NCI-H226 (cell line): ENCODE data around the gene SAA1.
"Not testable (repeated sequence)": the region's sequence is repeated elsewhere in the genome, so short reads cannot be mapped to it uniquely, and the experiment has no call there.

Experiments used
- DNase-seq: peaks from one replicate; pipeline ENCODE4 v3.0.0-alpha.2; 2015

The SAA1 gene

GRCh38 chr11:18265949-18266348 is at the start of gene SAA1:
Gene SAA1 (plus strand): TSS chr11:18266264. CDS start chr11:18266888, 624 bp downstream.
- no peak for DNase-seq

DNA sequence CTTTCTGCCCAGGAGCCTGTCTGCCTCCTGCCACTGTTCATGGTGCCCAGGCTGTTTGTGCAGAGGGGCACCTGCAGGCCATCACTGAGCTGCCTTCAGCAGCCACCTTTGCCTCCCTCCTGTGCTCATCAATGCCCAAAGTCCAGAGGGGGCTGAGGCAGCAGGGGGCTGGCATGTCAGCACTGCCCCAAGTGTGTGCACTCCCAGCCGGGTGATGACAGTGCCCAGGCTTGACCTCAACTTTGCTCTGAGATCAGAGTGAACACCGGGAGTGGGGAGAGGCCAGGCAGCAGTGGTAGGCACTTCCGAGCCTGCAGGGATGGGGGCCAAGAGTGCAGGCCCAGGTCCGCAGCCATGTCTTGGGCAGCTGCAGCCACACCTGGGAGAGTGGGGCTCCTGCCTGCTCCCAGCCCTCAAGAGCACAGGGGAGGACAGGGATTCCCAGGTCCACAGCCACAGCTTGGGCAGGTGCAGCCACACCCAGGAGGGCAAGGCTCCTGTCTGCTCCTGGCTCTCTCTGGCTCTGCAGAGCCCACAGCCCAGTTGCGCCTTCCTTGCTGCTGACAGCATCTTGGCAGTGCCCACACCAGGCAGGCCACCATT is 44.7 kb upstream of the SAA1 start:
- no peak for DNase-seq

DNA sequence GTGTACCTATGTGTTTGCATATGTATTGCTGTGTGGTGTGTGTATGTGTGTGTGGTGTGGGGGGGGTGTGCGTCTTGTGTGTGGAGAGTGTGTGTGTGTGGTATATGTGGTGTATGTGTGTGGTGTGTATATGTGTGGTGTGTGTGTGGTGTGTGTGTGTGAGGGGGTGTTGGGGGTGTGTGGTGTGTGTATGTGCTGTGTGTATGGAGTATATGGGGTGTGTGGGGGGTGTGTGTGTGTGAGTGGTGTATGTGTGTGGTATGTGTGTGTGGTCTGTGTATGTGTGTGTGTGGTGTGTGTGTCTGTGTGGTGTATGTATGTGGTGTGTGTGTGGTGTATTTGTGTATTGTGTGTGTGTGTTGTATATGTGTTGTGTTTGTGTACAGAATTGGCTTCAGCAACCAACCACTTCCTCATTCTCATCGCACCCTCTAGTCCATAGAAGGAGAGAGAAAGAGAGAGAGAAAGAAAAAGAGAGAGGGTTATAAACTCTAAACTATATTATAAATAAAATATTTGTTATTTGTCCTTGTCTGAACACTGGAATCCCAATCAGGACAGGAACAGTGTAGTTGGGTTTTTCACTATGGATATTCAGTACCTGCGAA is 43.1 kb upstream of the SAA1 start:
- no peak for DNase-seq

- DNase-seq, result no peak
Observed at GRCh38 chr11:18223591-18224387, 42.3 kb upstream of the SAA1 start.

DNA sequence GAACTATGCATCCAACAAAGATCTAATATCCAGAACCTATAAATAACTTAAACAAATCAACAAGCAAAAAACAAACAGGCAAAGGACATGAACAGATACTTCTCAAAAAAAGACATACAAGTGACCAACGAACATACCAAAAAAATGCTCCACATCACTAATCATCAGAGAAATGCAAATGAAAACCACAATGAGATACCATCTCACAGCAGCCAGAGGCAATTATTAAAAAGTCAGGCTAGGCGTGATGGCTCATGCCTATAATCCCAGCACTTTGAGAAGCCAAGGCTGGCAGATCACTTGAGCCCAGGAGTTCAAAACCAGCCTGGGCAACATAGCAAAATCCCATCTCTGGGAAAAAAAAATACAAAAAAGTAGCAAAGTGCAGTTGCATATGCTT is 40.2 kb upstream of the SAA1 start:
- DNase-seq, result no peak

GRCh38 chr11:18229501-18229900 is 36.6 kb upstream of the SAA1 start:
- no peak for DNase-seq

GRCh38 chr11:18230859-18231258 is 35.2 kb upstream of the SAA1 start:
- no peak for DNase-seq

DNA sequence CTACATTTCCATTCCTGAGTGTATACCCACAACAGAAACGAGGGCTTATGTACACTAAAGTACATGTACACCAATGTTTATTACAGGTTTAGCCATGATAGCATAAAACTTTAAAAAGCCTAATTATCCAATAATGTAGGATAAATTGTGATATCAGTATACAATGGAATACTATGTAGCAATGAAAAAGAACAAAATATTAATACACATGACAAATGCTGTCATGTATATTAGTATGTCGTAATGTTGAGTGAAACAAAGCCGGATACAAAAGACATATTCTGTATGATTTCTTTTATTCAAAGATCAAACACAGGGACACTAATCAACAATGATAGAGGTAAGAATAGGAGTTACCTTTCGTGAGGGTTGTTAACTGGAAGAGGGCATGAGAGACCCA is 32.2 kb upstream of the SAA1 start:
- DNase-seq, result no peak

DNA sequence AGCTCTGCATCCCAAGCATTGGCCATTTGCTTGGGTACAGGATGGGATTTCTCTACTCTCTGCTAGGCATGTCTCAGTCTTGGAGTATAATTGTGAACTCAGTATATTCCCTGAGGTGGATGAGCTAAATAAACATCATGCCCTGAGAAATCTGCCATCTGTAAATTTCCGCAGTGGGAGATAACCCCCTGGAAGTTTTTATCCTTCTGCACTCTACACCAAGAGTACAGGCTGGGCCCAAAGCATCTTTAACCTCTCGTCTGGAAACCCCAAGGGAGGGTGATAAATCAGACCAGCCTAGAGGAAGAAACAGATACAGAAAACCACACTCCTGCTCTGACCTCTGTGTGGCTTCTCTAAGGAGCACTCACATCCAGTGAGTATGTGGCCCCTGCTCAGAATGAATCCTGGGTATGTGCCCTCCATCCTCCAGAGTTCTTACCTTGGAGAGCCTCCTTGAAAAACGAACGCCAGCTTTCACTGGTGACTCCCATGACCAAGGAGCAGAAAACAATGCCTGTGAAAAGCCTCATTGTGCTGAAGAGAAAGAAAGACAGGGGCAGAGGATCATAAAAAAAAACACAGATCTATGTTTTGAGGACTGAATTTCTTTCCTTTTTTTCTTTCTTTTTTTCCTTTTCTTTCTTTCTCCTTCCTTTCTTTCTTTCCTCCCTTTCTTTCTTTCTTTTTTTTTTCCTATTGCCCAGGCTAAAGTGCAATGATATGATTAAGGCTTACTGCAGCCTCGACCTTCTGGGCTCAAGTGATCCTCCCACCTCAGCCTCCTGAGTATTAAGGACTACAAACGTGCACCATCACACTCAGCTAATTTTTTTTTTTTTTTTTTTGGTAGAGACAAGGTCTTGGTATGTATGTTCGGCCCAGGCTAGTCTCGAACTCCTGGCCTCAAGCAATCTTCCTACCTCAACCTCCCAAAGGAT is 30.4 kb upstream of the SAA1 start:
- DNase-seq, result no peak

- no peak for DNase-seq
Observed at GRCh38 chr11:18236664-18237356, 29.3 kb upstream of the SAA1 start, which contains the start of gene SAA4. Gene SAA4 (minus strand): TSS chr11:18236802. CDS start chr11:18235926, 876 bp downstream.

DNA sequence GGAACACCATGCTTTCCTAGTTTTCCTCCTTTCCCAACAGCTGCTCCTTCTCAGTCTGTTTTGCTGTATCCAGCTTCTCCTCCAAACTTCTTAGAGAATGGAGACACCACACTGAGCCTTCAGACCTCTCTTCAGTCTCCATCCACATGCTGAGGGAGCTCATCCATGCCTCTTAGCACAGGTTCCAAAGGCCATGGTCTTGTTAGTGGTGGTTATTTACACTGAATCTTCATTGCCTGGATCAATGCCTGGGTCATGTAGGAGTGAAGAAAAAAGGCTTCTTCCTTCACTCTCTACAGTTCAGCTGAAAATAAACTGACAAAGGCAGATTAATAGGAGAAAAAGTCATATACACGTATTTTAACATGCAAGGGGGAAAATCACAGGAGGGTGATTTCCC is 26.4 kb upstream of the SAA1 start:
- DNase-seq, result no peak

GRCh38 chr11:18243783-18244362 is 22.2 kb upstream of the SAA1 start:
- peak; percentile 40 for DNase-seq

- peak; percentile 62 for DNase-seq
Observed at GRCh38 chr11:18245396-18245795, 20.7 kb upstream of the SAA1 start.

- not testable (repeated sequence) for DNase-seq
Observed at GRCh38 chr11:18246379-18247190, 19.5 kb upstream of the SAA1 start.

- DNase-seq, result not testable (repeated sequence)
Observed at GRCh38 chr11:18247191-18247581, 18.9 kb upstream of the SAA1 start.

DNA sequence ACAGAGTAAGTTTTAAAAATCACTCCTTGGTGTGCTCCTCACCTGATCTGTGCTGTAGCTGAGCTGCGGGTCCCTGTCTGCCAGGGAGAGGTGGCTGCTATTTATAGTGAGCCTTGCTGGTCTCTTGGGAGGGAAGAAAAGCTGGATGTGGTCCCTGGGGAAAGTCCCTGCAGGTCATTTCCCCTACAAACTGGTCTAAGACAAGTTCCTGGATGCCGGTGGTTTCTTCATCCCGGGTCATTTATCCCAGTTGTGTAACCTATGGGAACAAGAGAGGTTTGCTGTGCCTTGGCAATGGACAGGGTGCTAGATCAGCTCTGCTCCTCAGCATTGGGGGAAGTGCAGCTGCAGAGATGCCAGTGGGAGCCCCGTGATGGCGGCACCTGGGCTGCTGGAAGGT is 17.5 kb upstream of the SAA1 start, which contains the start of gene SAA2:
TSS of gene SAA2 (minus strand) at position 108 of the 400 bp plus-strand sequence. CDS start 657 bp downstream, outside the sequence.
- no peak for DNase-seq

GRCh38 chr11:18253233-18253632 is 12.8 kb upstream of the SAA1 start:
- no peak for DNase-seq

DNA sequence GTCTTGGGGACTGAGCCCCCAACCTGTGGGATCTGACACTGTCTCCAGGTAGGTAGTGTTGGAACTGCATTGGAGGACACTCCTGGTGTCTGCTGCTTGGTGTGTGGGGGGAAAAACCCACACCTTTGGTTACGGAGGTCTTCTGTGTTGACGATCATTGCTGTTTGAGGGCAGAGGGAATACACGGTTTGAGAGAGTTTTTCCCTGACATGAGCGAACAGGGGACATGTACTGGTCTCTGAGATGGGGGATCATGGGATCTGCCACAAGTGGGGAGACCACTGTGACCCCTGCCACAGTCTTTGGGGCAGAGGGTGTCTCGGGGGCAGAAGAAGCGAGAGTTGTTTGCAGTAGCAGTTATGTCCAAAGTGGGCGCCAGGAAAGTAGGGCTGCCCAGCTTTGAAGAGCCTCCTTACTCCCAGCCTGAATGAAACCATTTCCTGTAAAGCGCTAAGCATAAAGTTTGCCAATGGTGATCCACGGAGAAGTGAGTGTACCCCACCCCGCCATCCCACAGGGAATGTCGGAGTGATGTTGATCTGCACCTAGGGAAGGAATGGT is 12.2 kb upstream of the SAA1 start:
- no peak for DNase-seq

DNA sequence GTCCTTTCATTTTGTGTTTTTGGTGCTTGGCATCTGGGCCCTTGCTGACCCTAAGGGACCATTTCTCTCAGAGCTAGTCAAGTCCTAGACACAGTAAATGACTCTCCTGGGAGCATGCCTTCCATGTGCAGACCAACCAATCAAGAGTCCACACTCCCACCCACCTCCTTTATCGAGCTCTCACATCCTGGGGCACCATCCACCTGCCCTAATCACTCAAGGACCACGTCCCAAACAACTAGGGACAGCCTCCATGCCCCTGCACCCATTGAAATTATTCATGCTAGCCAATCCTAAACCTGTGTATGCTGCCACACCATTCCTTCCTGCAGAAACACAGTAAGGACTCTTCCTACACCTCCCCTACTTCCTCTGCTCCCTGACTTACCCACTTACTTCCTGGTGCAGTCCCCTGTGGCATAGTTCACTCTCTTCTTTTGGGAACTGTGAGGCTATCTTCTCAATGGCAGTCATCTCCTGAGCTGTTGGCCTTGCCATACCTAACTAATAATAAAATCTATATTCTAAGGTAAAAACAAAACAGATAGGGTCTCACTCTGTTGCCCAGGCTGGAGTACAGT is 11.2 kb upstream of the SAA1 start:
- no peak for DNase-seq

DNA sequence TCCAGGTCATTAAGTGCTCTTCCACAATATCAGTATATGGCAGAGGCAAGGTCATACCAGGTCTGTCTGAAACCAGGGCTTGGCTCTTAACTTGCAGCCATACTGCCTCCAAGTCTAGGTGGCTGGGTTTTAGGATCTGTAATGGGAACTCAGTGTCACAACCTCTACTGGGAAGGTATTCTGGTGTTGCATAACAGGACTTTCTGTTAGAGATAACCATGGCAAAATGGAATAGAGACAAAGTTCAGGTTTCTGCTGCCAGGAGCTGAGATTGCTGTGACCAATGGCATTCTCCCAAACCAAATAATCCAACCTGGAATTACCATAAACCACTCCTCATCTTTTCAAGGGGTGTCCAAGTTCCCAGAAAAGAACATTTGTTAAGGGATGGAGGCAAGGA is 6.8 kb upstream of the SAA1 start:
- DNase-seq, result no peak
